Thyroid gland (tissue), 4 donors: ENCODE results near the gene U2SURP.
"Not testable (repeated sequence)": the region's sequence is repeated elsewhere in the genome, so short reads cannot be mapped to it uniquely, and the experiment has no call there.

Experiments used
- CTCF ChIP-seq, 6 experiments: fragments of 200-600 bp in 3 of 6; fragments of 450-650 bp in 3 of 6; sonication (generic) in 3 of 6; IDR thresholded peaks; one replicate each; pipeline ENCODE4 v1.5.1; 2016 to 2019; ENCODE audit warnings: antibody characterized with exemption in 6 of 6, mild to moderate bottlenecking in 2 of 6, inconsistent platforms in 1 of 6, moderate library complexity in 1 of 6
- POLR2A ChIP-seq, 2 donors: fragments of 450-650 bp; IDR thresholded peaks; one replicate each; pipeline ENCODE4 v1.6.1; 2017; ENCODE audit warnings: antibody characterized with exemption in 2 of 2, mild to moderate bottlenecking in 2 of 2, moderate library complexity in 1 of 2

GRCh38 chr3:142988826-142989225 lies 12.5 kb upstream of the U2SURP start:
- TF ChIP-seq CTCF, POLR2A (IDR thresholded peaks at IDR 0.05): not testable (repeated sequence)
